ENCODE data around the gene PRG2. TPM values are rescaled to one million over a fixed set of nuclear protein-coding genes. Genes with fewer than 3 reads are reported as not detected.

The PRG2 gene
- total and polyA plus RNA-seq, 2 of the 13 experiments (the other 11 are each of a cell fraction or from before 2014, with no cell fraction given) = not detected

DNA sequence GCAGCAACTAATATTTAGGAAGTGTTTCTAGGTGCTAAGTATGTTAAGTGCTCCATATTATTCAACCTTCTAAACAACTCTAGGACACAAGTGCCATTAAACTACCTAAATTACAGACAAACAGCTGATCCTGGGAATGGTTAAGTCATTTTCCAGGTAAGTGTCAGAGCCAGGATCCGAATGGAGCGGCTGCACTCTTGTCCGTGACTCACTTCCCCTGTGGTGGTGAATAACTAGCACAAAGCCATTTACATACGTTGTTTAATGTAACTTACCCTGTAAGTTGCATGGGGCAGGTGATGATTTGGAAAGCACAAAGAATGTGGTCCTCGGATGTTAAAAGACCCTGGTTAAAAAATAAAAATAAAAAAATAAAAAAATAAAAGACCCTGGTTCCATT lies 8.8 kb upstream of the PRG2 start:
- Histone ChIP-seq H3K4me3 (replicated peaks in 1 of 3; ENCODE audit: insufficient read depth in 1 of 3, low read depth in 2 of 3, low read length in 3 of 3) (no peak overlapping the region), H3K27me3 (ENCODE audit: control insufficient read depth in 1 of 2, insufficient read depth in 2 of 2, low read length in 2 of 2) (peaks cover 0 to 4% of the 10 kb centered on the region in 2 experiments; a peak in 3 of 5 replicates), H3K79me2 (ENCODE audit: insufficient read depth, low read length) (no peaks in the 10 kb centered on the region), H3K4me1 (ENCODE audit: insufficient read depth, low read length) (peaks cover 24% of the 10 kb centered on the region), H2AFZ (ENCODE audit: low read length) (no peak overlapping the region), H3K9ac (ENCODE audit: insufficient read depth, low read depth, low read length) (no peak overlapping the region), H3K4me2 (ENCODE audit: low read depth, low read length) (0 out of 2 replicates have a peak overlapping the region, but pooled peaks have one; percentile 68), H3K27ac (ENCODE audit: extremely low read length, insufficient read depth, low read length) (no peak overlapping the region), H3K36me3 (replicated peaks in 1 of 2; ENCODE audit: control insufficient read depth in 1 of 2, insufficient read depth in 2 of 2, low read length in 2 of 2) (no peaks in the 10 kb centered on the region), H3K9me3 (ENCODE audit: low read length) (no peaks in the 10 kb centered on the region), H4K20me1 (ENCODE audit: insufficient read depth, low read length) (no peaks in the 10 kb centered on the region)
- POLR2A ChIA-PET = interaction anchor here (0.6 to 0.8 kb wide), 2 partner anchors 54 to 58 kb away, joined by 3 read pairs; no protein-coding TSS in a partner anchor
- WGBS (ENCODE audit: low lambda C conversion rate) = 21% methylated on average over 5 of the region's 5 CpGs
- no peak for ATAC-seq
- CTCF ChIA-PET (ENCODE audit: low intra/inter-chr PET ratio, low total read pairs) = no interaction called here
- no peak for DNase-seq (ENCODE audit: low spot score)
- in situ Hi-C loops (cut with HindIII; ENCODE audit: extremely low pct_ligation_motif_present, low pct_unique_long_range_greater_than_20kb) = no loop called here
- intact Hi-C loops (cut with micrococcal nuclease; ENCODE audit: unreplicated experiment) = no loop called here
- BruUV-seq (replicated peaks) = no TSS peak
- no peak for FAIRE-seq
- TF ChIP-seq TOPORS (CRISPR knock-in tag; IDR thresholded peaks at IDR 0.05) (no peak), ZBTB38 (CRISPR knock-in tag; IDR thresholded peaks at IDR 0.05) (no peak), RFX1 (IDR thresholded peaks at IDR 0.05) (no peak), RAD21 (CRISPR knock-in tag; IDR thresholded peaks at IDR 0.05) (no peak), ZNF883 (CRISPR knock-in tag; IDR thresholded peaks at IDR 0.05; ENCODE audit: not compliant biosample characterization) (no peak), IKZF4 (CRISPR knock-in tag; IDR thresholded peaks at IDR 0.05; ENCODE audit: borderline replicate concordance, low read depth, not compliant biosample characterization) (no peak), MBD4 (IDR thresholded peaks at IDR 0.05; ENCODE audit: borderline replicate concordance, low read length) (no peak)
- TF ChIP-seq, protein P1, sequence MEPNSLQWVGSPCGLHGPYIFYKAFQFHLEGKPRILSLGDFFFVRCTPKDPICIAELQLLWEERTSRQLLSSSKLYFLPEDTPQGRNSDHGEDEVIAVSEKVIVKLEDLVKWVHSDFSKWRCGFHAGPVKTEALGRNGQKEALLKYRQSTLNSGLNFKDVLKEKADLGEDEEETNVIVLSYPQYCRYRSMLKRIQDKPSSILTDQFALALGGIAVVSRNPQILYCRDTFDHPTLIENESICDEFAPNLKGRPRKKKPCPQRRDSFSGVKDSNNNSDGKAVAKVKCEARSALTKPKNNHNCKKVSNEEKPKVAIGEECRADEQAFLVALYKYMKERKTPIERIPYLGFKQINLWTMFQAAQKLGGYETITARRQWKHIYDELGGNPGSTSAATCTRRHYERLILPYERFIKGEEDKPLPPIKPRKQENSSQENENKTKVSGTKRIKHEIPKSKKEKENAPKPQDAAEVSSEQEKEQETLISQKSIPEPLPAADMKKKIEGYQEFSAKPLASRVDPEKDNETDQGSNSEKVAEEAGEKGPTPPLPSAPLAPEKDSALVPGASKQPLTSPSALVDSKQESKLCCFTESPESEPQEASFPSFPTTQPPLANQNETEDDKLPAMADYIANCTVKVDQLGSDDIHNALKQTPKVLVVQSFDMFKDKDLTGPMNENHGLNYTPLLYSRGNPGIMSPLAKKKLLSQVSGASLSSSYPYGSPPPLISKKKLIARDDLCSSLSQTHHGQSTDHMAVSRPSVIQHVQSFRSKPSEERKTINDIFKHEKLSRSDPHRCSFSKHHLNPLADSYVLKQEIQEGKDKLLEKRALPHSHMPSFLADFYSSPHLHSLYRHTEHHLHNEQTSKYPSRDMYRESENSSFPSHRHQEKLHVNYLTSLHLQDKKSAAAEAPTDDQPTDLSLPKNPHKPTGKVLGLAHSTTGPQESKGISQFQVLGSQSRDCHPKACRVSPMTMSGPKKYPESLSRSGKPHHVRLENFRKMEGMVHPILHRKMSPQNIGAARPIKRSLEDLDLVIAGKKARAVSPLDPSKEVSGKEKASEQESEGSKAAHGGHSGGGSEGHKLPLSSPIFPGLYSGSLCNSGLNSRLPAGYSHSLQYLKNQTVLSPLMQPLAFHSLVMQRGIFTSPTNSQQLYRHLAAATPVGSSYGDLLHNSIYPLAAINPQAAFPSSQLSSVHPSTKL (CRISPR knock-in tag; IDR thresholded peaks at IDR 0.05) = no peak
- TF ChIP-seq, protein P2, sequence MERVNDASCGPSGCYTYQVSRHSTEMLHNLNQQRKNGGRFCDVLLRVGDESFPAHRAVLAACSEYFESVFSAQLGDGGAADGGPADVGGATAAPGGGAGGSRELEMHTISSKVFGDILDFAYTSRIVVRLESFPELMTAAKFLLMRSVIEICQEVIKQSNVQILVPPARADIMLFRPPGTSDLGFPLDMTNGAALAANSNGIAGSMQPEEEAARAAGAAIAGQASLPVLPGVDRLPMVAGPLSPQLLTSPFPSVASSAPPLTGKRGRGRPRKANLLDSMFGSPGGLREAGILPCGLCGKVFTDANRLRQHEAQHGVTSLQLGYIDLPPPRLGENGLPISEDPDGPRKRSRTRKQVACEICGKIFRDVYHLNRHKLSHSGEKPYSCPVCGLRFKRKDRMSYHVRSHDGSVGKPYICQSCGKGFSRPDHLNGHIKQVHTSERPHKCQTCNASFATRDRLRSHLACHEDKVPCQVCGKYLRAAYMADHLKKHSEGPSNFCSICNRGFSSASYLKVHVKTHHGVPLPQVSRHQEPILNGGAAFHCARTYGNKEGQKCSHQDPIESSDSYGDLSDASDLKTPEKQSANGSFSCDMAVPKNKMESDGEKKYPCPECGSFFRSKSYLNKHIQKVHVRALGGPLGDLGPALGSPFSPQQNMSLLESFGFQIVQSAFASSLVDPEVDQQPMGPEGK (CRISPR knock-in tag; IDR thresholded peaks at IDR 0.05) = no peak
- TF ChIP-seq, protein P3, sequence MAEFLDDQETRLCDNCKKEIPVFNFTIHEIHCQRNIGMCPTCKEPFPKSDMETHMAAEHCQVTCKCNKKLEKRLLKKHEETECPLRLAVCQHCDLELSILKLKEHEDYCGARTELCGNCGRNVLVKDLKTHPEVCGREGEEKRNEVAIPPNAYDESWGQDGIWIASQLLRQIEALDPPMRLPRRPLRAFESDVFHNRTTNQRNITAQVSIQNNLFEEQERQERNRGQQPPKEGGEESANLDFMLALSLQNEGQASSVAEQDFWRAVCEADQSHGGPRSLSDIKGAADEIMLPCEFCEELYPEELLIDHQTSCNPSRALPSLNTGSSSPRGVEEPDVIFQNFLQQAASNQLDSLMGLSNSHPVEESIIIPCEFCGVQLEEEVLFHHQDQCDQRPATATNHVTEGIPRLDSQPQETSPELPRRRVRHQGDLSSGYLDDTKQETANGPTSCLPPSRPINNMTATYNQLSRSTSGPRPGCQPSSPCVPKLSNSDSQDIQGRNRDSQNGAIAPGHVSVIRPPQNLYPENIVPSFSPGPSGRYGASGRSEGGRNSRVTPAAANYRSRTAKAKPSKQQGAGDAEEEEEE (CRISPR knock-in tag; IDR thresholded peaks at IDR 0.05; ENCODE audit: borderline replicate concordance) = no peak
